MG63 (cell line): ENCODE results near the gene LAT. TPM values are rescaled to one million over a fixed set of nuclear protein-coding genes. Genes with fewer than 3 reads are reported as not detected.
A peak's percentile ranks its signal among the peaks of the same experiment; 100 is the strongest.
"Not testable (repeated sequence)": the region's sequence is repeated elsewhere in the genome, so short reads cannot be mapped to it uniquely, and the experiment has no call there.

Source experiments
- DNase-seq: peaks from one replicate; pipeline ENCODE4 v3.0.0-alpha.2; 2020
- H3K27me3 ChIP-seq: fragments of 250-450 bp; sonication (Bioruptor Pico); 2 replicates; pipeline ENCODE4 v1.5.1; 2020; ENCODE audit warnings: mild to moderate bottlenecking, moderate library complexity
- H3K36me3 ChIP-seq: fragments of 250-450 bp; sonication (Bioruptor Pico); 2 replicates; pipeline ENCODE4 v1.5.1; 2020; ENCODE audit warnings: mild to moderate bottlenecking, moderate library complexity
- H3K4me3 ChIP-seq: fragments of 250-450 bp; sonication (Bioruptor Pico); 2 replicates; pipeline ENCODE4 v1.5.1; 2020; ENCODE audit warnings: mild to moderate bottlenecking, moderate library complexity
- H3K9me3 ChIP-seq: fragments of 250-450 bp; sonication (Bioruptor Pico); 2 replicates; pipeline ENCODE4 v1.5.1; 2020; ENCODE audit warnings: mild to moderate bottlenecking, moderate library complexity
- total RNA-seq: library from RNA; depleted of rRNA; stranded (reverse); fragments of >200 nt; shearing (Covaris generic); gene quantifications from 2 replicates; pipeline ENCODE4 v1.2.3, GENCODE V29; 2014; ENCODE audit warnings: low replicate concordance; rRNA removed

LAT gene
- not detected in 2 replicates for total RNA-seq

DNA sequence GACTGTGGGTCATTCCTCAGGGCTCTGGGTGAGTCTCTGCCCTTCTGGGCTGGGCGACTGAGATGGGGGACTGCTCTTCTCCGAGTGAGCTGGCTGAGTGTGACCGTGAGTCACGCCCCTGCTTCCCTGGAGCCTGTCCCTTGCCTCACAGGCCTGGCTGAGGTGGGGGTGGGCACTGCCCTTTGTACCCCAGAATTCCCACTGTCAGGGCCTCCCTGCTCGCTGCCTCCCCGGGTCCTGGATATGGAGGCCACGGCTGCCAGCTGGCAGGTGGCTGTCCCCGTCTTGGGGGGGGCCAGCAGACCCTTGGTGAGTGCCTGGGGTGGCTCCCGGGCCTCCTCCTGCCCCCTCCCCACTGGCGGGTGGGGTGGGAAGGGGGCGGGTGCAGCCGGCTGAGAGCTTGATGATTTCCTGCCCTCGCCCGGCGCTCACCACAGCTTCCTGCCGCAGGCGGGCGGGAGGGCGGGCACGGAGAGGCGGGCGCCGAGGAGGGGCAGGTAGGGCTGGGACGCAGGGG, at the start of gene LAT:
TSS of gene LAT (plus strand) at position 434 of the 517 bp plus-strand sequence. CDS start 366 bp downstream, outside the sequence.
- Histone ChIP-seq H3K9me3 (0 out of 2 replicates have a peak, but pooled peaks cover 5% of the 10 kb centered on the region), H3K27me3 (no peaks in the 10 kb centered on the region), H3K4me3 (no peak within 1 kb of the TSS), H3K36me3 (peaks cover 19% of the 10 kb centered on the region)
- no peak for DNase-seq

- no peak for DNase-seq
- no peaks in the 10 kb centered on the region for H3K36me3 ChIP-seq
- no peaks in the 10 kb centered on the region for H3K27me3 ChIP-seq
- H3K9me3 ChIP-seq, result no peaks in the 10 kb centered on the region
- H3K4me3 ChIP-seq, result no peak overlapping the region
These were observed 49.5 kb upstream of the LAT start for GRCh38 chr16:28935346-28935745.

DNA sequence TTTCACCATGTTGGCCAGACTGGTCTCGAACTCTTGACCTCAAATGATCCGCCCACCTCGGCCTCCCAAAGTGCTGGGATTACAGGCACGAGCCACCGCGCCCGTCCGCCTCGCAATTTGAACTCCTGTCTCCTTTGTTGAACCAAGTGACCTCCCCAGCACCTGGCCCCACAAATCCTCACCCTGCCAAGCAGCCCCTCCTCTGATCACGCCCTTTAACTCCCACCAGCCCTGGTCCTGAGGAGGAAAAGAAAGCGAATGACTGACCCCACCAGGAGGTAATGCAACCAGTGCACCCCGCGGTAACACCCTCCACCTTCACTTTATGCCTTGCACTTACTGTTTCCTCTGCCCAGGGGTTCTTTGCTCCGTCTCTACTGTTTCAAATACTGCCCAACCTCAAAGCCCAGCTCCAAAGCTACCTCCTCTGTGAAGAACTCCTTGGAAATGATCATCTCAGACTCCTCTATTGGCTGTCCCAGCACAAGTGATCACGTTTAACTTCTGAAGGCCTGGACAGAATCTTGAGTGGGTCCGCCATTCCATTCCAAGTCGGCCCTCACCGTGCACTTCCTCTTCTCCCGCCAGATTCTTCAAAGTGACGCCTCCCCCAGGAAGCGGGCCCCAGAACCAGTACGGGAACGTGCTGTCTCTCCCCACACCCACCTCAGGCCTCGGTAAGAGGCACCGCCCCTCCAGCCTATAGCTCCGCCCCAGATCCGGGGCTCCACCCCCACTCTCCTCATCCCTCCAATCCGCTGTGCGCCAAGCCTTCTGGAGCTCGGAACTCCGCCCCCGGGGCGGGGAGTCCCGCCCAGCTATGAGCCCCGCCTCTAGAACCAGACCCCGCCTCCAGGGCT, 48.7 kb upstream of the LAT start:
- no peaks in the 10 kb centered on the region for H3K27me3 ChIP-seq
- H3K9me3 ChIP-seq, result no peaks in the 10 kb centered on the region
- H3K36me3 ChIP-seq, result no peaks in the 10 kb centered on the region
- no peak overlapping the region for H3K4me3 ChIP-seq
- peak; percentile 40 for DNase-seq

GRCh38 chr16:28936784-28937155, 48.1 kb upstream of the LAT start:
- no peaks in the 10 kb centered on the region for H3K9me3 ChIP-seq
- DNase-seq, result no peak
- no peaks in the 10 kb centered on the region for H3K27me3 ChIP-seq
- H3K4me3 ChIP-seq, result no peak overlapping the region
- H3K36me3 ChIP-seq, result no peaks in the 10 kb centered on the region

GRCh38 chr16:28937222-28937876, 47.5 kb upstream of the LAT start:
- no peak for DNase-seq
- H3K36me3 ChIP-seq, result no peaks in the 10 kb centered on the region
- no peaks in the 10 kb centered on the region for H3K27me3 ChIP-seq
- no peaks in the 10 kb centered on the region for H3K9me3 ChIP-seq
- H3K4me3 ChIP-seq, result no peak overlapping the region

DNA sequence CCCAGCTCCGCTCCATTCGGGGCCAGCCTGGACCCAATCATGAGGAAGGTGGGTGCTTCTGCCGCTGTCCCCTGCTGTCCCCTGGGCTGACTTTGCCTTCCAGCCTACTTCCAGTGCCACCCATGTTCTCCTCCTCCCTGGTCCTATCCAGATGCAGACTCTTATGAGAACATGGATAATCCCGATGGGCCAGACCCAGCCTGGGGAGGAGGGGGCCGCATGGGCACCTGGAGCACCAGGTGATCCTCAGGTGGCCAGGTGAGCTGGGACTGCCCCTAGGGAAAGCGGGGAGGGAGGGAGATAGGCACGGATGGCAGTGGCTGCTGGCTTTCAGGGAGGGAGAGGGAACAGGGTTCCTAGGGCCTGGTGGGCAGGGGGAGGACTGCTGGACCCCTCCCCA, 46.1 kb upstream of the LAT start:
- H3K27me3 ChIP-seq, result no peaks in the 10 kb centered on the region
- no peak for DNase-seq
- no peak overlapping the region for H3K4me3 ChIP-seq
- H3K36me3 ChIP-seq, result no peaks in the 10 kb centered on the region
- H3K9me3 ChIP-seq, result no peaks in the 10 kb centered on the region

GRCh38 chr16:28939825-28940224, 45.0 kb upstream of the LAT start:
- H3K27me3 ChIP-seq, result not testable (repeated sequence)

GRCh38 chr16:28943281-28943680, 41.6 kb upstream of the LAT start:
- Histone ChIP-seq H3K9me3 (no peaks in the 10 kb centered on the region), H3K27me3 (no peaks in the 10 kb centered on the region), H3K36me3 (no peaks in the 10 kb centered on the region), H3K4me3 (no peak overlapping the region)
- no peak for DNase-seq

More at GRCh38 chr16:28939825-28940224, 45.0 kb upstream of the LAT start:
- not testable (repeated sequence) for H3K36me3 ChIP-seq, DNase-seq, H3K9me3 ChIP-seq, H3K4me3 ChIP-seq

DNA sequence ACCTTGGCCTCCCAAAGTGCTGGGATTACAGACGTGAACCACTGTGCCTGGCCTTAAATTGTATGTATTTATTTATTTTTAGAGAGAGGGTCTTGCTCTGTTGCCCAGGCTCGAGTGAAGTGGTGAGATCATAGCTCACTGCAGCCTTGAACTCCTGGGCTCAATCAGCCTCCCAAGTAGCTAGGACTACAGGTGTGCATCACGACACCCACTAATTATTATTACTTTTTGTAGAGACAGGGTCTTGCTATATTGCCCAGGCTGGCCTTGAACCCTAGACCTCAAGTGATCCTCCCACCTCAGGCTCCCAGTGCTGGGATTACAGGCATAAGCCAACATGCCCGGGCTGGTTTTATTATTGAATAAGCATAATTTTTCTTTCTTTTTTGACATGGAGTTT, 38.2 kb upstream of the LAT start:
- Histone ChIP-seq H3K36me3 (no peaks in the 10 kb centered on the region), H3K27me3 (no peaks in the 10 kb centered on the region), H3K4me3 (no peak overlapping the region), H3K9me3 (no peaks in the 10 kb centered on the region)
- DNase-seq, result no peak

DNA sequence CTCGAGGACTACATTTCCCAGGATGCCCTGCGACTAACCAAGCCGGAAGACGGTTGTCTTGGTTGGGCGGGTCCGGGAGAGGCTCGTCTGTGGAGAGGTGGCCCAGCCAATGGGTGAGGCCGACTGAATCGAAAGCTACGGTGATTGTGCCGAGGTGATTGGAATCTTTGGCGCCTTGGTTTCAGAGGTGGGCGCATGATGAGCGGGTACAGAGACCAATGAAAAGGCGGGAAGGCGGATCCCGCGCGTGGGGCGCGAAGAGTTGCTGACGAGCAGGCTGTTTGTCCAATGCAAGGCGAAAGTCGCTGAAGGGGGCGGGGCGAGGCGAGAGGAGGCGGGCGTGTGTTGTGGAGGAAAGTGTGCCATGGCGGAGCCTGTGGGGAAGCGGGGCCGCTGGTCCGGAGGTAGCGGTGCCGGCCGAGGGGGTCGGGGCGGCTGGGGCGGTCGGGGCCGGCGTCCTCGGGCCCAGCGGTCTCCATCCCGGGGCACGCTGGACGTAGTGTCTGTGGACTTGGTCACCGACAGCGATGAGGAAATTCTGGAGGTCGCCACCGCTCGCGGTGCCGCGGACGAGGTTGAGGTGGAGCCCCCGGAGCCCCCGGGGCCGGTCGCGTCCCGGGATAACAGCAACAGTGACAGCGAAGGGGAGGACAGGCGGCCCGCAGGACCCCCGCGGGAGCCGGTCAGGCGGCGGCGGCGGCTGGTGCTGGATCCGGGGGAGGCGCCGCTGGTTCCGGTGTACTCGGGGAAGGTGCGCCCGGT, 34.0 kb upstream of the LAT start, which contains the start of gene NFATC2IP:
TSS of gene NFATC2IP (plus strand) at position 290 of the 762 bp plus-strand sequence. CDS start at position 365, 75 bp downstream.
- Histone ChIP-seq H3K27me3 (no peaks in the 10 kb centered on the region), H3K36me3 (peaks cover 28% of the 10 kb centered on the region), H3K4me3 (peak within 1 kb of the TSS; percentile 98), H3K9me3 (no peaks in the 10 kb centered on the region)
- DNase-seq, result peak; percentile 100

- no peaks in the 10 kb centered on the region for H3K27me3 ChIP-seq
- H3K4me3 ChIP-seq, result peak overlapping the region; percentile 98
- peak; percentile 46 for DNase-seq
These were observed 33.4 kb upstream of the LAT start for GRCh38 chr16:28951410-28951943.

DNA sequence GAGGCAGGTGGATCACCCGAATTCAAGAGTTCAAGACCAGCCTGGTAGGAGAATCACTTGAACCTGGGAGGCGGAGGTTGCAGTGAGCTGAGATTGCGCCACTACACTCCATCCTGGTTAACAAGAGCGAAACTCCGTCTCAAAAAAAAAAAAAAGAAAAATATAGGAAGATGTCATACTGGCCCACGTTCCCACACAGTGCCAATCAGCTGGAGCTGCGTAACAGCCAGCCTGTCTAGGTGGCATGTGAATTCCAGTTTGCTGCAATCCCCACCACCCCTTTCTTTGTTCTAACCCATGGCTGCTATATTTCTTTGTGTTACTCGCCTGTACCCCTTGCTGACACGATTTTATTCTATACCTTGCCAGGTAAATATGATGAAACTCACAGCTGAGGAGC, 26.6 kb upstream of the LAT start:
- Histone ChIP-seq H3K9me3 (no peaks in the 10 kb centered on the region), H3K27me3 (no peaks in the 10 kb centered on the region), H3K4me3 (no peak overlapping the region), H3K36me3 (peaks cover 61% of the 10 kb centered on the region)
- DNase-seq, result no peak

More at GRCh38 chr16:28951410-28951943, 33.4 kb upstream of the LAT start:
- peaks cover 33% of the 10 kb centered on the region for H3K36me3 ChIP-seq
- no peaks in the 10 kb centered on the region for H3K9me3 ChIP-seq

GRCh38 chr16:28958836-28959235, 26.0 kb upstream of the LAT start:
- DNase-seq, result no peak
- no peaks in the 10 kb centered on the region for H3K9me3 ChIP-seq
- no peaks in the 10 kb centered on the region for H3K27me3 ChIP-seq
- no peak overlapping the region for H3K4me3 ChIP-seq
- peaks cover 63% of the 10 kb centered on the region for H3K36me3 ChIP-seq

DNA sequence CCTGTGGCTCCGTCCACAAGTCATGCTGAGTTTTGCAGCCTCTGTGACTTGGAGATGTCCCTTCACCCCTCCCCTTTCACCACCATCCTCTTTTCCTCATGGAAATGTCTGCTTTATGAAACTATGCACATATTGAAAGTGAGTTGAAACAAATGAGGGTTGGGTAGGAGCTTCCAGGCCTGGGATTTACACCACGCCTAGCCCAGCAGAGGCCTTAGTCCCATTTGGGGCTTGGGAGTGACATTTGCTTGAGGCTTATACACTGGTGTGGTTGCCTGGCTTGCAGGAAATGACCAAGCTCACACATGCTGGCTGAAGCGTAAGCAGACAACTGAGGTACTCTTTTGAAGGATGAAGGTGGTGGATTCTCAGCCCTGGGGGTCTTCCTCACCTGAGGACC, 20.8 kb upstream of the LAT start:
- no peaks in the 10 kb centered on the region for H3K27me3 ChIP-seq
- no peaks in the 10 kb centered on the region for H3K9me3 ChIP-seq
- H3K36me3 ChIP-seq, result peaks cover 32% of the 10 kb centered on the region
- DNase-seq, result no peak
- no peak overlapping the region for H3K4me3 ChIP-seq

DNA sequence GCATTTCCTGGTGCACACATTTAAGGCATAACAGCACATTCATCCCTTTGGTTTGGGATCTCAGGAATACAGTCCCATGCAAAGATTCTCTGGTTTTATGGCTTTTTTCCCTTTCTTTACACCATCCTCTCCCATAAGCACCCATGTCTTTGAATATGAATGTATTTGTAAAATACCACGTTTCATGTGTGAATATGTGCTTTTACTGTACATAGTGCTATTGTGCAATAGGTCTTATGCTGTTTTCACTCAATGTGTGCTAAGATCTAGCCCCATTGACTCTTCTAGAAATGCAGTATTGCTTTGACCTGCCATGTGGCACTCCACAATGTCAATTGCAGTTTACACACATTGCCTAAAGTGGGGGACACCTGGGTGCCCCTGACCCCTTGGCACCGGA, 20.4 kb upstream of the LAT start:
- no peaks in the 10 kb centered on the region for H3K9me3 ChIP-seq
- DNase-seq, result no peak

DNA sequence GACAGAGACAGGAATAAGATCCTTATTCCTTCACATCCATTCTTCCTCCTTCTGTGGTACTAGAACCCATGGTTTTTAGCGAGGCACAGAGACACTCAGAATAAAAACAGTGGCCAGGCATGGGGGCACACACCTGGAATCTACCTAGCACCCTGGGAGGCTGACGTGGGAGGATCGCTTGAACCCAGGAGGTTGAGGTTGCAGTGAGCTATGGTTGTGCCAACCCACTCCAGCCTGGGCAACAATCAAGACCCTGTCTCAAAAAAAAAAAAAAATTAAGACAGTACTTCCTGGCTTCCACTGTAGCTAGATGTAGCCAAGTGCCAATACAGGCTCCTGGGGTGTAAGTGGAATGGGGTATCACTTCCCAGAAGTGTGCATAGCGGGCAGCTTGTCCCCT, 17.7 kb upstream of the LAT start:
- H3K9me3 ChIP-seq, result no peaks in the 10 kb centered on the region

More for the DNA sequence above, 20.4 kb upstream of the LAT start:
- no peak overlapping the region for H3K4me3 ChIP-seq
- no peaks in the 10 kb centered on the region for H3K27me3 ChIP-seq
- H3K36me3 ChIP-seq, result peaks cover 29% of the 10 kb centered on the region

More for the DNA sequence above, 17.7 kb upstream of the LAT start:
- H3K4me3 ChIP-seq, result no peak overlapping the region
- H3K36me3 ChIP-seq, result peaks cover 17% of the 10 kb centered on the region
- no peak for DNase-seq
- H3K27me3 ChIP-seq, result no peaks in the 10 kb centered on the region
